Measurements from ENCODE around the gene TUBA1C. TPM values are rescaled to one million over a fixed set of nuclear protein-coding genes. Genes with fewer than 3 reads are reported as not detected.
"Not testable (repeated sequence)": the region's sequence is repeated elsewhere in the genome, so short reads cannot be mapped to it uniquely, and the experiment has no call there.

The TUBA1C gene
- polyA plus RNA-seq, 4 donors: 268 to 556 (median 393) TPM

- H3K27ac ChIP-seq (ENCODE audit: low read depth in 1 of 3, low read length in 2 of 3); H3K4me3 ChIP-seq (ENCODE audit: low read depth in 1 of 3, low read length in 3 of 3); FAIRE-seq; H3K9me3 ChIP-seq (ENCODE audit: control insufficient read depth in 2 of 2, insufficient read depth in 1 of 2, low read depth in 1 of 2, low read length in 1 of 2); DNase-seq; H3K27me3 ChIP-seq (ENCODE audit: control insufficient read depth in 3 of 3, insufficient read depth in 3 of 3, low read length in 3 of 3); H3K4me1 ChIP-seq (ENCODE audit: control insufficient read depth in 3 of 3, insufficient read depth in 2 of 3, low read depth in 1 of 3, low read length in 2 of 3); H3K36me3 ChIP-seq (ENCODE audit: control insufficient read depth in 3 of 3, insufficient read depth in 2 of 3, low read depth in 1 of 3, low read length in 3 of 3): not testable (repeated sequence)
- whole genome bisulfite sequencing, 3 donors: 61 to 82% (median 80%) methylated on average over 1 to 2 of the region's 6 CpGs
Measured at GRCh38 chr12:49282740-49283375, 18.0 kb downstream of the TUBA1C start.

GRCh38 chr12:49283541-49284429, 18.9 kb downstream of the TUBA1C start:
- Histone ChIP-seq H3K27me3 (ENCODE audit: control insufficient read depth in 3 of 3, insufficient read depth in 3 of 3, low read length in 3 of 3) (peaks cover 0 to 5% (median 0%) of the 10 kb centered on the region in 3 donors), H3K4me1 (ENCODE audit: control insufficient read depth in 3 of 3, insufficient read depth in 2 of 3, low read depth in 1 of 3, low read length in 2 of 3) (peaks cover 0 to 7% (median 0%) of the 10 kb centered on the region in 3 donors), H3K36me3 (ENCODE audit: control insufficient read depth in 3 of 3, insufficient read depth in 2 of 3, low read depth in 1 of 3, low read length in 3 of 3) (no peaks in the 10 kb centered on the region), H3K4me3 (ENCODE audit: low read depth in 1 of 3, low read length in 3 of 3) (no peak overlapping the region), H3K27ac (ENCODE audit: low read depth in 1 of 3, low read length in 2 of 3) (no peak overlapping the region), H3K9me3 (ENCODE audit: control insufficient read depth in 2 of 2, insufficient read depth in 1 of 2, low read depth in 1 of 2, low read length in 1 of 2) (no peaks in the 10 kb centered on the region)
- FAIRE-seq (no peak), DNase-seq (no peak)
- WGBS, 3 donors: 80 to 83% (median 82%) methylated on average over 22 to 25 of the region's 25 CpGs

- no peaks in the 10 kb centered on the region for H3K36me3 ChIP-seq (ENCODE audit: control insufficient read depth in 3 of 3, insufficient read depth in 2 of 3, low read depth in 1 of 3, low read length in 3 of 3)
- H3K4me3 ChIP-seq (ENCODE audit: low read depth in 1 of 3, low read length in 3 of 3): no peak overlapping the region
- 80 to 89% (median 81%) methylated on average over 4 of the region's 4 CpGs for WGBS, 3 donors
- no peaks in the 10 kb centered on the region for H3K9me3 ChIP-seq (ENCODE audit: control insufficient read depth in 2 of 2, insufficient read depth in 1 of 2, low read depth in 1 of 2, low read length in 1 of 2)
- no peak overlapping the region for H3K27ac ChIP-seq (ENCODE audit: low read depth in 1 of 3, low read length in 2 of 3)
- peaks cover 0 to 3% (median 0%) of the 10 kb centered on the region in 3 donors for H3K4me1 ChIP-seq (ENCODE audit: control insufficient read depth in 3 of 3, insufficient read depth in 2 of 3, low read depth in 1 of 3, low read length in 2 of 3)
- DNase-seq (no peak), FAIRE-seq (no peak)
- H3K27me3 ChIP-seq (ENCODE audit: control insufficient read depth in 3 of 3, insufficient read depth in 3 of 3, low read length in 3 of 3): peaks cover 0 to 5% (median 0%) of the 10 kb centered on the region in 3 donors
Measured at GRCh38 chr12:49284672-49285071, 19.8 kb downstream of the TUBA1C start.

- no peak overlapping the region for H3K27ac ChIP-seq (ENCODE audit: low read depth in 1 of 3, low read length in 2 of 3)
- DNase-seq: no peak
- H3K9me3 ChIP-seq (ENCODE audit: control insufficient read depth in 2 of 2, insufficient read depth in 1 of 2, low read depth in 1 of 2, low read length in 1 of 2): no peaks in the 10 kb centered on the region
- peaks cover 0 to 19% (median 0%) of the 10 kb centered on the region in 3 donors for H3K27me3 ChIP-seq (ENCODE audit: control insufficient read depth in 3 of 3, insufficient read depth in 3 of 3, low read length in 3 of 3)
- no peaks in the 10 kb centered on the region for H3K4me1 ChIP-seq (ENCODE audit: control insufficient read depth in 3 of 3, insufficient read depth in 2 of 3, low read depth in 1 of 3, low read length in 2 of 3)
- H3K4me3 ChIP-seq (ENCODE audit: low read depth in 1 of 3, low read length in 3 of 3): no peak overlapping the region
- no peak for FAIRE-seq
- H3K36me3 ChIP-seq (ENCODE audit: control insufficient read depth in 3 of 3, insufficient read depth in 2 of 3, low read depth in 1 of 3, low read length in 3 of 3): no peaks in the 10 kb centered on the region
- 32 to 54% (median 33%) methylated on average over 6 of the region's 6 CpGs for WGBS, 3 donors
Measured at GRCh38 chr12:49287876-49288275, 23.0 kb downstream of the TUBA1C start.

GRCh38 chr12:49288412-49288853, 23.6 kb downstream of the TUBA1C start:
- H3K27ac ChIP-seq (ENCODE audit: low read depth in 1 of 3, low read length in 2 of 3): no peak overlapping the region
- FAIRE-seq (no peak), DNase-seq (peak; percentile 63 to 64)
- H3K27me3 ChIP-seq (ENCODE audit: control insufficient read depth in 3 of 3, insufficient read depth in 3 of 3, low read length in 3 of 3): peaks cover 0 to 24% (median 0%) of the 10 kb centered on the region in 3 donors
- H3K9me3 ChIP-seq (ENCODE audit: control insufficient read depth in 2 of 2, insufficient read depth in 1 of 2, low read depth in 1 of 2, low read length in 1 of 2): no peaks in the 10 kb centered on the region
- H3K4me3 ChIP-seq (ENCODE audit: low read depth in 1 of 3, low read length in 3 of 3): no peak overlapping the region
- no peaks in the 10 kb centered on the region for H3K4me1 ChIP-seq (ENCODE audit: control insufficient read depth in 3 of 3, insufficient read depth in 2 of 3, low read depth in 1 of 3, low read length in 2 of 3)
- no peaks in the 10 kb centered on the region for H3K36me3 ChIP-seq (ENCODE audit: control insufficient read depth in 3 of 3, insufficient read depth in 2 of 3, low read depth in 1 of 3, low read length in 3 of 3)
- 5 to 9% (median 7%) methylated on average over 11 of the region's 11 CpGs for WGBS, 3 donors

- FAIRE-seq: no peak
- 83 to 85% (median 84%) methylated on average over 9 of the region's 9 CpGs for WGBS, 3 donors
- DNase-seq: no peak
- Histone ChIP-seq H3K27ac (ENCODE audit: low read depth in 1 of 3, low read length in 2 of 3) (no peak overlapping the region), H3K36me3 (ENCODE audit: control insufficient read depth in 3 of 3, insufficient read depth in 2 of 3, low read depth in 1 of 3, low read length in 3 of 3) (no peaks in the 10 kb centered on the region), H3K4me3 (ENCODE audit: low read depth in 1 of 3, low read length in 3 of 3) (no peak overlapping the region), H3K4me1 (ENCODE audit: control insufficient read depth in 3 of 3, insufficient read depth in 2 of 3, low read depth in 1 of 3, low read length in 2 of 3) (no peaks in the 10 kb centered on the region), H3K9me3 (ENCODE audit: control insufficient read depth in 2 of 2, insufficient read depth in 1 of 2, low read depth in 1 of 2, low read length in 1 of 2) (no peaks in the 10 kb centered on the region), H3K27me3 (ENCODE audit: control insufficient read depth in 3 of 3, insufficient read depth in 3 of 3, low read length in 3 of 3) (peaks cover 0 to 30% (median 0%) of the 10 kb centered on the region in 3 donors)
Measured at GRCh38 chr12:49288922-49289555, 24.2 kb downstream of the TUBA1C start.

GRCh38 chr12:49292729-49293055, 27.8 kb downstream of the TUBA1C start:
- H3K9me3 ChIP-seq (ENCODE audit: control insufficient read depth in 2 of 2, insufficient read depth in 1 of 2, low read depth in 1 of 2, low read length in 1 of 2): no peaks in the 10 kb centered on the region
- DNase-seq (no peak), FAIRE-seq (no peak)
- no peaks in the 10 kb centered on the region for H3K36me3 ChIP-seq (ENCODE audit: control insufficient read depth in 3 of 3, insufficient read depth in 2 of 3, low read depth in 1 of 3, low read length in 3 of 3)
- H3K27me3 ChIP-seq (ENCODE audit: control insufficient read depth in 3 of 3, insufficient read depth in 3 of 3, low read length in 3 of 3): peaks cover 9 to 65% (median 18%) of the 10 kb centered on the region in 3 donors
- WGBS, 3 donors: 51 to 65% (median 64%) methylated on average over 7 of the region's 7 CpGs
- H3K4me1 ChIP-seq (ENCODE audit: control insufficient read depth in 3 of 3, insufficient read depth in 2 of 3, low read depth in 1 of 3, low read length in 2 of 3): peaks cover 1 to 13% (median 7%) of the 10 kb centered on the region in 3 donors
- peak overlapping the region in 1 of 3 donors; percentile 55 for H3K27ac ChIP-seq (ENCODE audit: low read depth in 1 of 3, low read length in 2 of 3)
- H3K4me3 ChIP-seq (ENCODE audit: low read depth in 1 of 3, low read length in 3 of 3): no peak overlapping the region

Data from small intestine (tissue), 7 donors.